ENCODE results near the gene MBD5. TPM values are rescaled to one million over a fixed set of nuclear protein-coding genes. Genes with fewer than 3 reads are reported as not detected.

MBD5 gene
- total and polyA plus RNA-seq, 2 of the 4 experiments (the other 2 are of a cell fraction): 9.8 to 14.2 TPM

DNA sequence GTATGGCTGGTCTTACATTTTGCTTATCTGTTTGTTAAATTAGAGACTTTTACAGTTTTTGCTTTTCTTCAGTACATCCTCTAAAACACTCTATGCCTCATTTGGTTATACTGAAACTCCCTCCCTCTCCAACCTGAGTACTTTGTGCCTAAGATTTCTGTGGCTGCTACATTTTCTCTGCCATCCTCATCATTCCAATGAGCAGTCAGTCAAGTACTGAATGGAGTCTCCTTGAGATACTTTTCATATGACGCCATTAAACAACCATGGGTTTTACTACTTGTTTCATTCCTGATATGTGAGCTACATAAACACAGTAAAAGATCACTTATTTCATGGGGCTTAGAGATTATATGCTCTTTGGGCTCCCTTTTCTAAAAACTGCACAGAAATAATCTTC is 427.0 kb downstream of the MBD5 start:
- Histone ChIP-seq H2AK5ac (ENCODE audit: low read depth, low read length) (no peak overlapping the region), H3K4me1 (ENCODE audit: control insufficient read depth, insufficient read depth, low read length) (no peaks in the 10 kb centered on the region), H3K27me3 (ENCODE audit: control insufficient read depth, insufficient read depth, low read length) (no peaks in the 10 kb centered on the region), H3K27ac (ENCODE audit: insufficient read depth, low read length) (no peak overlapping the region), H2BK120ac (ENCODE audit: low read depth, low read length) (no peak overlapping the region), H3K14ac (replicated peaks; ENCODE audit: low read depth, low read length) (no peak overlapping the region), H2BK5ac (ENCODE audit: low read depth, low read length, poor library complexity, severe bottlenecking) (no peak overlapping the region), H2BK20ac (ENCODE audit: low read depth, low read length) (no peak overlapping the region), H4K91ac (ENCODE audit: insufficient read depth, low read depth, low read length) (no peak overlapping the region), H4K8ac (ENCODE audit: low read depth in 2 of 2, low read length in 2 of 2) (no peak overlapping the region), H3K79me1 (ENCODE audit: low read depth in 1 of 2, low read length in 2 of 2) (no peaks in the 10 kb centered on the region; a peak in 1 of 4 replicates), H3K4me3 (ENCODE audit: insufficient read depth, low read depth, low read length) (no peak overlapping the region), H3K4me2 (ENCODE audit: low read depth, low read length) (no peak overlapping the region), H3K18ac (ENCODE audit: low read depth, low read length) (no peak overlapping the region), H4K20me1 (ENCODE audit: insufficient read depth, low read length) (no peaks in the 10 kb centered on the region), H3K36me3 (ENCODE audit: control insufficient read depth, insufficient read depth, low read length) (no peaks in the 10 kb centered on the region), H2AK9ac (replicated peaks; ENCODE audit: low read depth, low read length, poor library complexity) (no peak overlapping the region), H3K9ac (ENCODE audit: low read depth, low read length) (no peak overlapping the region), H3K9me1 (ENCODE audit: insufficient read depth, low read length) (no peaks in the 10 kb centered on the region), H3K23ac (ENCODE audit: low read depth, low read length) (no peak overlapping the region), H3K4ac (ENCODE audit: low read depth, low read length) (no peak overlapping the region), H2AFZ (replicated peaks; ENCODE audit: low read length, poor library complexity) (no peak overlapping the region), H2BK15ac (ENCODE audit: low read depth, low read length) (no peak overlapping the region), H3K56ac (ENCODE audit: extremely low read depth, insufficient read depth, low read length) (no peak overlapping the region), H3K9me3 (ENCODE audit: control insufficient read depth, insufficient read depth, low read length) (no peaks in the 10 kb centered on the region), H4K5ac (ENCODE audit: low read depth, low read length) (no peak overlapping the region)
- CTCF ChIA-PET: no interaction called here
- ATAC-seq (ENCODE audit: low read depth) (no peak; the same call in 1 of the 2 replicates), DNase-seq (no peak)
- intact Hi-C loops (cut with micrococcal nuclease) (no loop called here), dilution Hi-C loops (cut with HindIII; ENCODE audit: low sequenced_read_pairs, unreplicated experiment) (no loop called here), in situ Hi-C loops (cut with MboI; ENCODE audit: low sequenced_read_pairs) (no loop called here)
- BruUV-seq (replicated peaks): no TSS peak
- POLR2A ChIA-PET (ENCODE audit: unreplicated experiment): no interaction called here
- WGBS, 2 experiments (ENCODE audit: extremely low coverage in 2 of 2, insufficient read length in 1 of 2): no CpG with 5 or more reads among the region's 1 CpG
- TF ChIP-seq, protein P1, sequence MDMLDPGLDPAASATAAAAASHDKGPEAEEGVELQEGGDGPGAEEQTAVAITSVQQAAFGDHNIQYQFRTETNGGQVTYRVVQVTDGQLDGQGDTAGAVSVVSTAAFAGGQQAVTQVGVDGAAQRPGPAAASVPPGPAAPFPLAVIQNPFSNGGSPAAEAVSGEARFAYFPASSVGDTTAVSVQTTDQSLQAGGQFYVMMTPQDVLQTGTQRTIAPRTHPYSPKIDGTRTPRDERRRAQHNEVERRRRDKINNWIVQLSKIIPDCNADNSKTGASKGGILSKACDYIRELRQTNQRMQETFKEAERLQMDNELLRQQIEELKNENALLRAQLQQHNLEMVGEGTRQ (IDR thresholded peaks at IDR 0.05; ENCODE audit: low read depth, low read length): no peak
- TF ChIP-seq CHD1 (IDR thresholded peaks at IDR 0.05; ENCODE audit: low read depth, low read length) (no peak), RCOR1 (IDR thresholded peaks at IDR 0.05; ENCODE audit: insufficient replicate concordance, low read length) (no peak), MAZ (IDR thresholded peaks at IDR 0.05; ENCODE audit: borderline replicate concordance, low read depth, low read length) (no peak), POLR2A (IDR thresholded peaks at IDR 0.05; ENCODE audit: low read depth, low read length) (no peak), SMC3 (IDR thresholded peaks at IDR 0.05; ENCODE audit: low read depth, low read length) (no peak), CEBPB (IDR thresholded peaks at IDR 0.05; ENCODE audit: low read depth, low read length) (no peak), MXI1 (IDR thresholded peaks at IDR 0.05; ENCODE audit: borderline replicate concordance, low read depth, low read length) (no peak), RFX5 (IDR thresholded peaks at IDR 0.05; ENCODE audit: low read depth, low read length) (no peak), RAD21 (IDR thresholded peaks at IDR 0.05; ENCODE audit: low read length) (no peak), NFE2L2 (IDR thresholded peaks at IDR 0.05; ENCODE audit: low read depth, low read length) (no peak), BHLHE40 (IDR thresholded peaks at IDR 0.05; ENCODE audit: low read depth, low read length) (no peak)
- TF ChIP-seq, protein P2, sequence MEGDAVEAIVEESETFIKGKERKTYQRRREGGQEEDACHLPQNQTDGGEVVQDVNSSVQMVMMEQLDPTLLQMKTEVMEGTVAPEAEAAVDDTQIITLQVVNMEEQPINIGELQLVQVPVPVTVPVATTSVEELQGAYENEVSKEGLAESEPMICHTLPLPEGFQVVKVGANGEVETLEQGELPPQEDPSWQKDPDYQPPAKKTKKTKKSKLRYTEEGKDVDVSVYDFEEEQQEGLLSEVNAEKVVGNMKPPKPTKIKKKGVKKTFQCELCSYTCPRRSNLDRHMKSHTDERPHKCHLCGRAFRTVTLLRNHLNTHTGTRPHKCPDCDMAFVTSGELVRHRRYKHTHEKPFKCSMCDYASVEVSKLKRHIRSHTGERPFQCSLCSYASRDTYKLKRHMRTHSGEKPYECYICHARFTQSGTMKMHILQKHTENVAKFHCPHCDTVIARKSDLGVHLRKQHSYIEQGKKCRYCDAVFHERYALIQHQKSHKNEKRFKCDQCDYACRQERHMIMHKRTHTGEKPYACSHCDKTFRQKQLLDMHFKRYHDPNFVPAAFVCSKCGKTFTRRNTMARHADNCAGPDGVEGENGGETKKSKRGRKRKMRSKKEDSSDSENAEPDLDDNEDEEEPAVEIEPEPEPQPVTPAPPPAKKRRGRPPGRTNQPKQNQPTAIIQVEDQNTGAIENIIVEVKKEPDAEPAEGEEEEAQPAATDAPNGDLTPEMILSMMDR (conservative IDR thresholded peaks at IDR 0.05; ENCODE audit: low read depth, low read length): no peak

Data from IMR-90 (cell line).